Measurements from ENCODE around the gene LRP8.

Gene LRP8

DNA sequence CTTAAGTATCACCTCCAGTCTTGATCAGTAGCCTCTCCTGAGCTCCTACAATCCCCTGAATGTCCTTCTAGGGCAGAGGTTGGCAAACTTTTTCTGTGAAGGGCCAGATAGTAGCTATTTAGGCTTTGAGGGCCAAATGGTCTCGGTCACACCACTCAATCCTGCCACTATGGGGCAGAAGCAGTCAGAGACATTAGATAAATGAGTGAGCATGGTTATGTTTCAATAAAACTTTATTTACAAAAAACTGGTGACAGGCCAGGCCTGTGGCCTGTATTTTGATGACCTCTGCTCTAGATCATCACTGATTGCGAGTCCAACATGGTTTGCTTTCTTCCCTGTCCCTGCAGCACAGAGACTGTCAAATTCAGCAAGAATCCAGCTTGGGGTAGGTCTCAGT, 36.3 kb downstream of the LRP8 start:
- TF ChIP-seq SIN3A (IDR thresholded peaks at IDR 0.05; ENCODE audit: borderline replicate concordance, insufficient read depth, low read length) (no peak), POLR2AphosphoS5 (IDR thresholded peaks at IDR 0.05; ENCODE audit: low read depth, low read length) (no peak)

DNA sequence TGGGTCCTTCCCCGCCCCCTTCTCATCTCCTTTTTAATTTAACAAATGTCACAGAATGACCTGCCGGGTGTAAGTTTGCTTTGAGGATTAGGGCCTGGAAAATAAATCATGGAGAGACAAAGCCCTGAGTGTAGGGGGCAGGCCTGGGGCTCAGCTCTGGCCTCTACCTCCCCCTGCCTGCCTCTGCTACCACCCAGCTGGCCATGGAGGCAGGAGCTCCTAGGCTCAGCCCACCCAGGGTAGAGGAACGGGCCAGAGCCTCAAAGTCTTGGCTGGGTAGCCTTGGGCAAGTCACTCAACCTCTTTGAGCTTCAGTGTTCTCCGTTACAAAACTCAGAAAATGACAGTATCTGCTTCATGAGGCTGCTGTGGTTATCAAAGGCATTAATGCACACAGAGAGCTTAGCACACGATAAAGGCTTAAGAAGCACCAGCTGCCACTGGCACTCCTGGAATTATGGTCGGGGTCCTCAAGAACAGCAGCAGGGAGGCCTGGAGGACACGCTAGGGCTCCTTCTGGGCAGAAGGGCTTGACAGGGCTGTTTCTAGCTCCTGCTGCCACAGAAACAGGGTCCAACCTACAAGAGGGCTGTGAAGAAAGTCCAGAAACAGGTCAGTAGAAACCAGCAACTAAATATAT, 39.0 kb downstream of the LRP8 start:
- no peak for TF ChIP-seq POLR2AphosphoS5 (IDR thresholded peaks at IDR 0.05; ENCODE audit: low read depth, low read length)
- TF ChIP-seq, protein P1, sequence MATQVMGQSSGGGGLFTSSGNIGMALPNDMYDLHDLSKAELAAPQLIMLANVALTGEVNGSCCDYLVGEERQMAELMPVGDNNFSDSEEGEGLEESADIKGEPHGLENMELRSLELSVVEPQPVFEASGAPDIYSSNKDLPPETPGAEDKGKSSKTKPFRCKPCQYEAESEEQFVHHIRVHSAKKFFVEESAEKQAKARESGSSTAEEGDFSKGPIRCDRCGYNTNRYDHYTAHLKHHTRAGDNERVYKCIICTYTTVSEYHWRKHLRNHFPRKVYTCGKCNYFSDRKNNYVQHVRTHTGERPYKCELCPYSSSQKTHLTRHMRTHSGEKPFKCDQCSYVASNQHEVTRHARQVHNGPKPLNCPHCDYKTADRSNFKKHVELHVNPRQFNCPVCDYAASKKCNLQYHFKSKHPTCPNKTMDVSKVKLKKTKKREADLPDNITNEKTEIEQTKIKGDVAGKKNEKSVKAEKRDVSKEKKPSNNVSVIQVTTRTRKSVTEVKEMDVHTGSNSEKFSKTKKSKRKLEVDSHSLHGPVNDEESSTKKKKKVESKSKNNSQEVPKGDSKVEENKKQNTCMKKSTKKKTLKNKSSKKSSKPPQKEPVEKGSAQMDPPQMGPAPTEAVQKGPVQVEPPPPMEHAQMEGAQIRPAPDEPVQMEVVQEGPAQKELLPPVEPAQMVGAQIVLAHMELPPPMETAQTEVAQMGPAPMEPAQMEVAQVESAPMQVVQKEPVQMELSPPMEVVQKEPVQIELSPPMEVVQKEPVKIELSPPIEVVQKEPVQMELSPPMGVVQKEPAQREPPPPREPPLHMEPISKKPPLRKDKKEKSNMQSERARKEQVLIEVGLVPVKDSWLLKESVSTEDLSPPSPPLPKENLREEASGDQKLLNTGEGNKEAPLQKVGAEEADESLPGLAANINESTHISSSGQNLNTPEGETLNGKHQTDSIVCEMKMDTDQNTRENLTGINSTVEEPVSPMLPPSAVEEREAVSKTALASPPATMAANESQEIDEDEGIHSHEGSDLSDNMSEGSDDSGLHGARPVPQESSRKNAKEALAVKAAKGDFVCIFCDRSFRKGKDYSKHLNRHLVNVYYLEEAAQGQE (IDR thresholded peaks at IDR 0.05; ENCODE audit: insufficient read depth in 1 of 2, low read depth in 2 of 2, low read length in 2 of 2) = no peak
- no peak for TF ChIP-seq TAF1 (IDR thresholded peaks at IDR 0.05; ENCODE audit: borderline replicate concordance, insufficient read depth, low read length)
- no peak for TF ChIP-seq SIN3A (IDR thresholded peaks at IDR 0.05; ENCODE audit: borderline replicate concordance, insufficient read depth, low read length)
- no peak for TF ChIP-seq FOXP2 (optimal IDR thresholded peaks at IDR 0.05; ENCODE audit: borderline replicate concordance, extremely low read depth, extremely low read length, insufficient read depth)

DNA sequence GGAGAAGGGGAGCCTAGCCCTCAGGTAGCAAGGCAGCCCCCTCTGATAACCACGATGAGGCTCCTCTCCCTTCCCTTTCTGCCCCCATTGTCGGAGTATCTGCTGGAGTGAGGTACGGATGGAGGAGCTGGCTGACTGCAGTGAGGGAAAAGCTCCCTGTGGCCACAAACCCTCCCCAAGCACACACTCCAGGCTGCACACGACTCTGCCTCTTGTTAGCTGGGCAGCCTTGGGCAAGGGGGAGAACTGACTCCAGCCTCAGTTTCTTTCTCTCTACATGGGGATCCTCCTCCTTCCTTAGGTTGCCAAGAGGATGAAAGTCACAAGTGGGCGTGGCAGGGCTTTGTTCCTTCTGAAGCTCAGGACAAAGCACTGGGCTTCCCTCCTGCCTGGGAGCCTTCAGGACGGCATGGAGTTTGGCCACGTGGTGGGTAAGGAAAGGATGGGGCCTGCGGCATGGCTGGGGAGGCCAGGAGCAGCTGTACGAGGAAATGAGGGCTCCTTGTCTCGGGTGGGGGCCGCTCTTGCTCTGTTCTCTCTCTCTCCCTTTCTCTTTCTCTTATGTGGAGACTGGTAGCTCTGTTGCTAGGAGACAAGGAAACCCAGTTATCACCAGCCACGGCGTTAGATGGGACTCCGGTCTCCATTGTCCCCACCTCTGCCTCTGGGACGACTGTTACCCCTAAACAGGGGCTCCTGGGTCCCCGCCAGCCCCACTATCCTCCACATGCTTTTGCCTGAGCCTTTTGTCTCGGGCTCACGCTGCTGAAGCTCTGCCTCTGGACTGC, 39.7 kb downstream of the LRP8 start:
- no peak for TF ChIP-seq FOXP2 (optimal IDR thresholded peaks at IDR 0.05; ENCODE audit: borderline replicate concordance, extremely low read depth, extremely low read length, insufficient read depth)
- TF ChIP-seq, protein P1 (IDR thresholded peaks at IDR 0.05; ENCODE audit: insufficient read depth in 1 of 2, low read depth in 2 of 2, low read length in 2 of 2) = no peak

DNA sequence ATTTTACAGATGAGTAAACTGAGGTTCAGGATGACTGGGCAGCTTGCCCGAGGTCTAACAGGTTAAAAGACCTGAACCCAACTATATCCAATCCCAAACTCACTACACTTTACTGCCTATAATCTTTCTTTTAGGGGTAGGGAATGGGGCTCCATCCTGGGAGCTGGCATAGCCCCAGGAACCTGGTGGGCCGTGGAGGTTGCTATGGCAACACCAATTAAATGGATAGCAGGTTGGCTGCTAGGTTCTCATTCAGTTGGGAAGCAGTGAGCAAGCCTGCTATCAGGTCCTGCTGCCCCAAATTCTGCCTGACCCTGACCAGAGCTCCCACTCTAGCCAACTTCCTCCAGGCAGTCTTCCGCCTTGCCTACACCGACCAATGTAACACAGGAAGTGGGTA, 40.9 kb downstream of the LRP8 start:
- TF ChIP-seq TAF1 (IDR thresholded peaks at IDR 0.05; ENCODE audit: borderline replicate concordance, insufficient read depth, low read length) (no peak), FOXP2 (optimal IDR thresholded peaks at IDR 0.05; ENCODE audit: borderline replicate concordance, extremely low read depth, extremely low read length, insufficient read depth) (no peak), POLR2AphosphoS5 (IDR thresholded peaks at IDR 0.05; ENCODE audit: low read depth, low read length) (no peak), SIN3A (IDR thresholded peaks at IDR 0.05; ENCODE audit: borderline replicate concordance, insufficient read depth, low read length) (no peak)
- TF ChIP-seq, protein P1 (IDR thresholded peaks at IDR 0.05; ENCODE audit: insufficient read depth in 1 of 2, low read depth in 2 of 2, low read length in 2 of 2) = no peak

DNA sequence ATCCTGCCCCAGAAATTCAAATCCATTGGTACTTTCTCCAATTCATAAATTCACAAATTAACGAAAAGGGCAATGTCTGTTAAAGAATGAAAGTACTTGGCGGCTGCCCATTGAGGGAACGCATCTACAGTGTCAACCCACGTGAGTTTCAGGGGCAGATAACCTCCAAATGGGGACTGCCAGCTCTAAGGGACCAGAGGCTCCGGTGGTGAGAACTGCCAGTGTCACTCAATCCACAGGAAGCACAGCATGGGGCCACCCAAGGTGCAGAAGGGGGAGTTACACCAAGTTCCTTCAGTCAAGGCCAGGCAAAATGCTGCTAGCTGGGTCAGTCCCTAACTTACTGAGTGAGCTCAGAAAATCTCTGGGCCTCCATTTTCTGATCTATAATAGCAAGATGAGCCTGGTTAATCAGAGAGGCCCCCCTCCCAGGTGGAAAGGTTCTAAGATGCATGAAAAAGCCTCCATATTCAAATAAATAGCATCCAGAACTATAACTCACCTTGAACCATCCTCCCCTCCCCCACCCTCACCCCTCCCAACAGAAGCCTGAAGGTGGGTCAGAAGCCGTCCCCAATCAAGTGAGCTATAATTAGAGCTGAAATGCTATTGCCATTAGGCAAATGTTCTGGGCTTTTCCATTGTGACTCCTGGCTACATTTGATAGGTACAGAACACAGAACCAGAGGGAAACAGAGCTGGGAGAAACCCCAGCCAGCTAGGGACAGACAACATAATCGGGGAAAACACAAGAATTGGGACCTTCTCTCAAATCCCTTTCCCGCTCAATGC, 41.7 kb downstream of the LRP8 start:
- TF ChIP-seq FOXP2 (optimal IDR thresholded peaks at IDR 0.05; ENCODE audit: borderline replicate concordance, extremely low read depth, extremely low read length, insufficient read depth) (no peak), SIN3A (IDR thresholded peaks at IDR 0.05; ENCODE audit: borderline replicate concordance, insufficient read depth, low read length) (no peak), POLR2AphosphoS5 (IDR thresholded peaks at IDR 0.05; ENCODE audit: low read depth, low read length) (no peak), TAF1 (IDR thresholded peaks at IDR 0.05; ENCODE audit: borderline replicate concordance, insufficient read depth, low read length) (no peak)
- TF ChIP-seq, protein P1 (IDR thresholded peaks at IDR 0.05; ENCODE audit: insufficient read depth in 1 of 2, low read depth in 2 of 2, low read length in 2 of 2) = no peak
